ENCODE measurements around the gene ENPP5. TPM values are rescaled to one million over a fixed set of nuclear protein-coding genes. Genes with fewer than 3 reads are reported as not detected.
"Not testable (repeated sequence)": the region's sequence is repeated elsewhere in the genome, so short reads cannot be mapped to it uniquely, and the experiment has no call there.

Gene ENPP5
- total RNA-seq, 2 donors from 2014 or later, result 9.0 to 12.9 TPM

GRCh38 chr6:46129629-46130511 lies 40.9 kb downstream of the ENPP5 start, which contains the start of gene ENPP4:
TSS of gene ENPP4 (plus strand) at chr6:46129989. CDS start at chr6:46139584, 9,595 bp downstream.
- H3K27me3 ChIP-seq (ENCODE audit: control insufficient read depth, insufficient read depth, low read length, poor library complexity, severe bottlenecking), result peaks cover 37% of the 10 kb centered on the region
- no peaks in the 10 kb centered on the region for H3K9me3 ChIP-seq (ENCODE audit: control insufficient read depth, low read length)
- H3K27ac Mint-ChIP-seq, result peak within 1 kb of the TSS; percentile 56
- H3K4me3 Mint-ChIP-seq, result peak within 1 kb of the TSS; percentile 81
- peaks cover 29% of the 10 kb centered on the region for H3K27me3 Mint-ChIP-seq (ENCODE audit: insufficient read depth)
- H3K4me3 ChIP-seq (ENCODE audit: low read length), result peak within 1 kb of the TSS; percentile 81
- H3K4me1 ChIP-seq (ENCODE audit: control insufficient read depth, insufficient read depth, low read length), result no peaks in the 10 kb centered on the region
- DNase-seq, result peak; percentile 98
- no peaks in the 10 kb centered on the region for H3K36me3 Mint-ChIP-seq (ENCODE audit: low read depth)
- H3K4me1 Mint-ChIP-seq, result peaks cover 10% of the 10 kb centered on the region
- no peaks in the 10 kb centered on the region for H3K9me3 Mint-ChIP-seq
- H3K27ac ChIP-seq (ENCODE audit: low read depth, low read length), result no peak within 1 kb of the TSS
- TF ChIP-seq CTCF (conservative IDR thresholded peaks at IDR 0.05), result peak; percentile 25
- WGBS, 2 experiments (ENCODE audit: insufficient coverage in 1 of 2, insufficient read length in 1 of 2), result 1 to 5% methylated on average over 8 to 60 of the region's 61 CpGs
- peak within 1 kb of the TSS; percentile 38 for H3K9ac ChIP-seq (ENCODE audit: extremely low read depth, low read length, poor library complexity, severe bottlenecking)
- no peaks in the 10 kb centered on the region for H3K36me3 ChIP-seq (ENCODE audit: control insufficient read depth, insufficient read depth, low read length)

- Mint-ChIP-seq H3K27ac (peak overlapping the region; percentile 56), H3K9me3 (no peaks in the 10 kb centered on the region)
- WGBS, 2 experiments (ENCODE audit: insufficient coverage in 1 of 2, insufficient read length in 1 of 2), result 15 to 19% methylated on average over 8 to 10 of the region's 10 CpGs
These were observed 41.5 kb downstream of the ENPP5 start for GRCh38 chr6:46129291-46129628.

GRCh38 chr6:46128476-46128875 lies 42.3 kb downstream of the ENPP5 start:
- no peak for DNase-seq
- Histone ChIP-seq H3K27ac (ENCODE audit: low read depth, low read length) (no peak overlapping the region), H3K9ac (ENCODE audit: extremely low read depth, low read length, poor library complexity, severe bottlenecking) (no peak overlapping the region), H3K4me1 (ENCODE audit: control insufficient read depth, insufficient read depth, low read length) (no peaks in the 10 kb centered on the region), H3K36me3 (ENCODE audit: control insufficient read depth, insufficient read depth, low read length) (no peaks in the 10 kb centered on the region), H3K4me3 (ENCODE audit: low read length) (no peak overlapping the region), H3K27me3 (ENCODE audit: control insufficient read depth, insufficient read depth, low read length, poor library complexity, severe bottlenecking) (peaks cover 37% of the 10 kb centered on the region), H3K9me3 (ENCODE audit: control insufficient read depth, low read length) (no peaks in the 10 kb centered on the region)
- WGBS, 2 experiments (ENCODE audit: insufficient coverage in 1 of 2, insufficient read length in 1 of 2), result 89 to 92% methylated on average over 2 to 3 of the region's 3 CpGs
- Mint-ChIP-seq H3K9me3 (no peaks in the 10 kb centered on the region), H3K4me1 (peaks cover 3% of the 10 kb centered on the region), H3K27ac (no peak overlapping the region), H3K4me3 (no peak overlapping the region), H3K36me3 (ENCODE audit: low read depth) (no peaks in the 10 kb centered on the region), H3K27me3 (ENCODE audit: insufficient read depth) (peaks cover 29% of the 10 kb centered on the region)
- no peak for TF ChIP-seq CTCF (conservative IDR thresholded peaks at IDR 0.05)

More at GRCh38 chr6:46129291-46129628, 41.5 kb downstream of the ENPP5 start:
- Histone ChIP-seq H3K4me3 (ENCODE audit: low read length) (peak overlapping the region; percentile 81), H3K9ac (ENCODE audit: extremely low read depth, low read length, poor library complexity, severe bottlenecking) (no peak overlapping the region), H3K36me3 (ENCODE audit: control insufficient read depth, insufficient read depth, low read length) (no peaks in the 10 kb centered on the region), H3K27ac (ENCODE audit: low read depth, low read length) (no peak overlapping the region), H3K9me3 (ENCODE audit: control insufficient read depth, low read length) (no peaks in the 10 kb centered on the region), H3K27me3 (ENCODE audit: control insufficient read depth, insufficient read depth, low read length, poor library complexity, severe bottlenecking) (peaks cover 37% of the 10 kb centered on the region), H3K4me1 (ENCODE audit: control insufficient read depth, insufficient read depth, low read length) (no peaks in the 10 kb centered on the region)
- no peak for TF ChIP-seq CTCF (conservative IDR thresholded peaks at IDR 0.05)
- H3K4me3 Mint-ChIP-seq, result peak overlapping the region; percentile 81
- peaks cover 29% of the 10 kb centered on the region for H3K27me3 Mint-ChIP-seq (ENCODE audit: insufficient read depth)
- no peaks in the 10 kb centered on the region for H3K36me3 Mint-ChIP-seq (ENCODE audit: low read depth)
- H3K4me1 Mint-ChIP-seq, result peaks cover 9% of the 10 kb centered on the region
- DNase-seq, result no peak

GRCh38 chr6:46119679-46120078 lies 51.1 kb downstream of the ENPP5 start:
- H3K4me3 Mint-ChIP-seq; H3K4me3 ChIP-seq (ENCODE audit: low read length); H3K36me3 ChIP-seq (ENCODE audit: control insufficient read depth, insufficient read depth, low read length); H3K27ac Mint-ChIP-seq; H3K9ac ChIP-seq (ENCODE audit: extremely low read depth, low read length, poor library complexity, severe bottlenecking); H3K27me3 Mint-ChIP-seq (ENCODE audit: insufficient read depth); H3K4me1 ChIP-seq (ENCODE audit: control insufficient read depth, insufficient read depth, low read length); H3K4me1 Mint-ChIP-seq; H3K27me3 ChIP-seq (ENCODE audit: control insufficient read depth, insufficient read depth, low read length, poor library complexity, severe bottlenecking); H3K27ac ChIP-seq (ENCODE audit: low read depth, low read length); H3K36me3 Mint-ChIP-seq (ENCODE audit: low read depth): not testable (repeated sequence)
- WGBS, 2 experiments (ENCODE audit: insufficient coverage in 1 of 2, insufficient read length in 1 of 2), result 69 to 72% methylated on average over 4 to 5 of the region's 5 CpGs
- peaks cover 34% of the 10 kb centered on the region for H3K9me3 Mint-ChIP-seq
- H3K9me3 ChIP-seq (ENCODE audit: control insufficient read depth, low read length), result peaks cover 12% of the 10 kb centered on the region
- peak; percentile 51 for DNase-seq
